HUES6 (cell line): ENCODE measurements around the gene FMO2.
A peak's percentile ranks its signal among the peaks of the same experiment; 100 is the strongest.

Experiments used
- H3K27ac ChIP-seq: 2 replicates; pipeline ENCODE4 v1.7.0; 2013; ENCODE audit warnings: low read depth, mild to moderate bottlenecking, low read length, inconsistent platforms
- H3K27me3 ChIP-seq: 2 replicates; pipeline ENCODE4 v1.6.1; 2013; ENCODE audit warnings: low read length; ENCODE audit not compliant: control insufficient read depth, insufficient read depth
- H3K36me3 ChIP-seq: 2 replicates; pipeline ENCODE4 v1.6.1; 2013; ENCODE audit warnings: low read length; ENCODE audit not compliant: control insufficient read depth, insufficient read depth
- H3K4me1 ChIP-seq: 2 replicates; pipeline ENCODE4 v1.6.1; 2013; ENCODE audit warnings: low read length; ENCODE audit not compliant: control insufficient read depth, insufficient read depth
- H3K4me3 ChIP-seq: 2 replicates; pipeline ENCODE4 v1.5.1; 2013; ENCODE audit warnings: low read depth, low read length
- H3K9ac ChIP-seq: one replicate; pipeline ENCODE4 v1.6.1; 2013; ENCODE audit warnings: mild to moderate bottlenecking, low read length
- H3K9me3 ChIP-seq: 2 replicates; pipeline ENCODE4 v1.6.1; 2013; ENCODE audit warnings: low read depth, low read length; ENCODE audit not compliant: control insufficient read depth, insufficient read depth

FMO2 gene

DNA sequence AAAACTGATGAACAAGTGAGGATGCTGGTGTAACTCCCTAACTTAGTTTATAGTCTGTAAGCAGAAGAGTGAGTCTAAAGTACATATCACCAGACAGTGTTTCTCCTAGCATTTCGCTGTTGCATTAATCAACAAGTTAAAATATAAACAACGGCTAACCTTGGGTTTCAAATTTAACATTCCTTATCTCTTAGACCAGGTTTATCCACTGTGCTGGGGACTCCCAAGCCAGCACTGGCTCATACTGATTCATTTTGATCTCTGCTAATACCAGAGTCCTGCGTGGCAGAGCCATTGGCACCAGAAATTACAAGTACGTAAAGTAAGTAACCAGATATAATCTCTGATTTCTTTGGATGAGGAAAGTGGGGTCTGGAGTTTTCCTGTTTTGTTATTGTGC is 63.2 kb downstream of the FMO2 start, which contains the start of gene FMO1:
Gene FMO1, plus strand, starts transcription at position 193 of the 400 bp plus-strand sequence. CDS start 9,594 bp downstream, outside the sequence.
- H3K27me3 ChIP-seq = peaks cover 16% of the 10 kb centered on the region
- H3K36me3 ChIP-seq = no peaks in the 10 kb centered on the region
- peaks cover 12% of the 10 kb centered on the region for H3K4me1 ChIP-seq
- no peak within 1 kb of the TSS for H3K9ac ChIP-seq
- no peaks in the 10 kb centered on the region for H3K9me3 ChIP-seq
- H3K4me3 ChIP-seq = no peak within 1 kb of the TSS
- no peak within 1 kb of the TSS for H3K27ac ChIP-seq

DNA sequence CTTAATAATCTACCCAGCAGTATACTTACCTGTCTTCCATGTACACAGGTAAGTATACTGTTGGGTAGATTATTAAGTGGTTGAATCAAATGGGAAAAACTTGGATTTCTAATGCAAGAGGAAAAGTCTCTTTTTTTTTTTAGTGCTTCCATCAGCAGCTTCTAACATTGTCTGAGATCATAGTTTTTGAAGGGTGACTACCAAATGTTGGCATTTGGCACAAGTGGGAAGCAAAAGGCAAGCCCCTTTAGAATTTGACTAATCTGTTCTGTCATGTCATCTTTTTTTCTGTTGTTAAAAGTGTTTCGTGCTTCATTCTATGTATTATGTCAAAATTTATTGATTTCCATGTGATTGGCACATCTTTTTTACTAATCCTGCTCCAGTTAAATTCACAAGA is 63.7 kb downstream of the FMO2 start:
- Histone ChIP-seq H3K4me3 (no peak overlapping the region), H3K36me3 (no peaks in the 10 kb centered on the region), H3K9me3 (no peaks in the 10 kb centered on the region), H3K4me1 (peaks cover 12% of the 10 kb centered on the region), H3K9ac (no peak overlapping the region), H3K27me3 (peaks cover 16% of the 10 kb centered on the region), H3K27ac (no peak overlapping the region)

DNA sequence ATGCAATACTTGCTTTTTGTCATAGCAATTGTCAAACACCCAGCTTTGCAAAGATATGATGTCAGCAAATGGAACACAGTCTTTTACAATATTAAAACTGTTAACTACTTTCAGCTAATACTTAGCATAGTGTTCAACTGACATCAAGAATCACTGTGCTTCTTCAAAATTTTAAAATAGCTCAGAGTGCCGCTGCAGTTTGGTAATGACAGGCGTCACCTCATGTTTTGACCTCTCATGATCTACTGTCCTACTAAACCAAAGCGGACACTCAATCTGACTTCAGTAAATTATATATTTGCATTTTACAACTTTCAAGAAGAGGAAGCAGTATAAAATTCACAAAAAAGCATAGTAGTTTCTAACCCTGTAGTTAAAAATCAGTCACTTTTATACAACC is 65.2 kb downstream of the FMO2 start:
- Histone ChIP-seq H3K36me3 (no peaks in the 10 kb centered on the region), H3K9ac (no peak overlapping the region), H3K27me3 (peaks cover 16% of the 10 kb centered on the region), H3K4me3 (no peak overlapping the region), H3K9me3 (no peaks in the 10 kb centered on the region), H3K27ac (no peak overlapping the region), H3K4me1 (peaks cover 12% of the 10 kb centered on the region)

DNA sequence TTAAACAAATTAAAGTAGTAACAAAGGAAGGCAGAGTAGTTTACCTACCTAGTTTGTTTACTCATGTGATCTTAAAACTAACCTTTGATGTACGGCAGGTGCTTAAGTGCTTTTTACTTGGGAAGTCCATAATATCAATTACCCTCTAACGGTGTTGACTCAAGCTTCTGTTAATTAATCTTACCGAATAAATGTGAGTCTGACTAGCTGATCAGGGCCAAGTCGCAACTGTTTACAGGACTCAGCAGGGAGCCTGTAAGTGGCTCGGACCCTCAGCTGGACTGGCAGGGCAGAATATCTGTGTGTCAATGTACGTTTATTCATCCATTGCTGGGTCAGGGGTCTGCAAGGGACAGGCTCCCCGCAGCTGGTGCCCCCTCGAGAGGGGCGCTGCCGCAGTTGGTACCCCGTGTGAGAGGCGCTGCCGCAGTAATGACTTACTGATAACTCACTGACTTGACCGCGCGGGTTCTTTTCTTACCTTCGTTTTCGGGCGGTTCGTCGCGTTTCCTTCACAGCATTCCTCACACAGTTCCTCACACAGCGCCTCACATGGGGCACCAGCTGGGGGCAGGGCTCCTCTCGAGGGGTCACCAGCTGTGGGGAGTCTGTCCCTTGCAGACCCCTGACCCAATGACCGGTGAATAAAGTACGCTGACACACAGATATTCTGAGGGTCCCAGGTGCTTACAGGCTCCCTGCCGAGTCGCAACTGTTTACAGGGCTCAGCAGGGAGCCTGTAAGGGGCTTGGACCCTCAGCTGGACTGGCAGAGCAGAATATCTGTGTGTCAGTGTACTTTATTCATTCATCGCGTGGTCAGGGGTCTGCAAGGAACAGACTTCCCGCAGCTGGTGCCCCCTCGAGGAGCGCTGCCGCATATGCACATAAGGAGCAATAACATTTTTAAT is 66.2 kb downstream of the FMO2 start:
- Histone ChIP-seq H3K27me3 (peaks cover 16% of the 10 kb centered on the region), H3K36me3 (no peaks in the 10 kb centered on the region), H3K27ac (no peak overlapping the region), H3K9me3 (no peaks in the 10 kb centered on the region), H3K4me3 (peak overlapping the region; percentile 69), H3K9ac (peak overlapping the region; percentile 7), H3K4me1 (peaks cover 12% of the 10 kb centered on the region)

DNA sequence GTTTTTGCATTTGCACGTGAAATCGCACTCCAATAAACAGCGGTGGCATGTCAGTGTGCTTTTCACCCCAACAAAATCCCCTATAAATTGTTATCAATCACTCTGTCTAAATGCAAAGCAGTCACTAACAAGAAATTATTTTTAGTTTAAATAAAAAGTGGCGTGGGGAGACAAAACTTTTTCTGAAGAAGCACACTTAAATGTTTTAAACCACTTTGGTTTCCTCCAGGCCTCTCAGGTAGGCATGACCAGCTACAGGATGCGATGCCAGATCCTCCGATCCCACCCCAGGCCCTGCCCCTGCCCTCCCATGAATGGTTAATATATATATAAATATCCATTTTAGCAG is 66.8 kb downstream of the FMO2 start:
- Histone ChIP-seq H3K4me3 (peak overlapping the region; percentile 69), H3K27me3 (peaks cover 16% of the 10 kb centered on the region), H3K4me1 (peaks cover 12% of the 10 kb centered on the region), H3K9me3 (no peaks in the 10 kb centered on the region), H3K9ac (no peak overlapping the region), H3K36me3 (no peaks in the 10 kb centered on the region), H3K27ac (no peak overlapping the region)

DNA sequence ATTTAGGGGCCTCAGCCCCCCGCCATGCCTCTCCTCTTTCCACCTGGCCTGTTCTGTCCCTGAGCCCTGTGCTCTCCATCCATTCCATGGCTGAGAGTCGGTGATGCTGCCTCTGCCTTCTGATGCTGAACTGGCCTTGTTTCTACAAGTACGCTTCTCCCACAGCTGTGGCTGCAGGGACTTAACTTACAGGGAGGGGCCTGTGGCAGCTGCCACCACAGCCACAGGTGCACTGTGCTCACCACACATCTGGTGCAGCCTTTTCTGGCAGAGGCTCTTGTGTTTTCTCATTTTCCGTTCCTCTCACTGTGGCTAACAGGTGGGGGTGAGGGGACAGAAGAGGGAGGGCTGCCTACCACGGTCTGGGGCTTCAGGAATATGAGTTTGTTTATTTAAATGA is 67.4 kb downstream of the FMO2 start:
- Histone ChIP-seq H3K9ac (no peak overlapping the region), H3K27me3 (peaks cover 16% of the 10 kb centered on the region), H3K4me1 (peaks cover 12% of the 10 kb centered on the region), H3K27ac (no peak overlapping the region), H3K4me3 (no peak overlapping the region), H3K9me3 (no peaks in the 10 kb centered on the region), H3K36me3 (no peaks in the 10 kb centered on the region)

DNA sequence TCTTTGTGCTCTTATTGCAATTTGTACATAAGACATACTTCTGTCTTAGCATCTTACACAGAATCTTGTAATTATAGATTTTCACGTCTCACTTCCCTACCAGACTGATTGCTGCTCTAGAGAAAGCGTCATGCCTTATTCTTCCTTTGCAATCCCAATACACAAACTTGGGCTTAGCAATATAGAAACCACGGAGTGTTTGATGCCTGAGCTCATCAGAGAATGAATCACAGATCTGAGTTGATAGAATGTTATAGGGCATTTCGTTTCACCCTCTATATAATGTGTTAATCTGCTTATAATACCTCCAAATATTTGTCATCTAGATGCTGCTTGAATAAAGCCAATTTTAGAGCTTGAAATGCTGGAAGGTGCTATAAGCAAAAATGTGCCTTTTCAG is 69.8 kb downstream of the FMO2 start:
- H3K27me3 ChIP-seq = peaks cover 11% of the 10 kb centered on the region
- H3K36me3 ChIP-seq = no peaks in the 10 kb centered on the region
- no peaks in the 10 kb centered on the region for H3K9me3 ChIP-seq
- no peak overlapping the region for H3K4me3 ChIP-seq
- H3K9ac ChIP-seq = no peak overlapping the region
- no peak overlapping the region for H3K27ac ChIP-seq
- peaks cover 27% of the 10 kb centered on the region for H3K4me1 ChIP-seq

DNA sequence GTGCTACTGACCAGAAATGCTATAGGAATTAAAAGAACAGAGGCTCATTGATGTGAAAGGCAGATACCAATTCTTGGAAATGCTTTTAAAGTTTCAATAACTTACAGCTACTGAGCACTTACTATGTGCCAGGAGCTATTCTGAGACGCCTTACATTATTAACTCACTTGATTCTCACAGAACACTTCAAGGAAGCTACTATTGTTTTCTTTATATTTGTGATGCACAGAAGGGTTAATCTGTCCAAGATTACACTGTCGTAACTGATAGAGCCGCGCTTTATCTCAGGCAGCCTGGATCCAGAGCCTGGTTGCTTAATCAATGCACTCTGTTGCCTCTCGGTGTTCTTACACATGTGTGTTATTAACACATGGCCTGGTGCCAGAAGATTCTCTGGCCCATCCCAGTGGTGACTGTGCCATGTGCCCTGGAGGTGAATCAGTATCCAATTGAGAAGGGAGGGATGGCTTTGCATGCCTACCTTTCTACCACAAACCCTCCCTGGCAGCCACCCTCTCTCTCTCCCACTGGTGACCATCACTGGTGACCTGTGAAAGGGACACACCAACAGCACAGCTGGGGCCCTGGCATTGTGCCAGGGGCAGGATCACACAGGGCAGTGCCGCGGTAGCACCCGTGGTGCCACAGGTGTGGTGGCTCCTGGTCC is 72.0 kb downstream of the FMO2 start:
- H3K4me3 ChIP-seq = no peak overlapping the region
- no peak overlapping the region for H3K9ac ChIP-seq
- H3K27me3 ChIP-seq = peaks cover 5% of the 10 kb centered on the region
- H3K36me3 ChIP-seq = no peaks in the 10 kb centered on the region
- H3K9me3 ChIP-seq = no peaks in the 10 kb centered on the region
- peaks cover 22% of the 10 kb centered on the region for H3K4me1 ChIP-seq
- no peak overlapping the region for H3K27ac ChIP-seq

DNA sequence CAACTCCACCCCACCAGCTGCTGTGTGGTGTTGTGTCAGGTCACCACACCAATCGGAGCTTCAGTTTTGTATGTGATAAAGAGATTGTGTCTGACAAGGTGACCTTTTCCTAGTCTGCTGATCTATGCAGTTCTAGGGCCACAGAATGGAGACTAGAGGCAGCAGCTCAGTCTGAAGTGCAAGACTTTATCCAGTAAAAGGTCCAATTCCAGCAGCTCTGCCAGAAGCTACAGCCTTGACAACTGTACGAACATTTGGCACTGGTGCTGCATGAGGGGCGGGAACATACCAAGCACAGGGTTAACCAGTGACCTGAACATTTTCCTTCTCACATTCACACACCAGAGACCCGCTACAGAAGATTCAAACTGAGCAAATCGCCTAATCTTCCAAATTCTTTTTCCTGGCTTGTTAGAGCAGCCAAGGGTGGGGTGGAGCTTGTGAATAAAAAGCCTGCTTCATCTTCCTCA is 72.5 kb downstream of the FMO2 start:
- Histone ChIP-seq H3K9ac (no peak overlapping the region), H3K36me3 (no peaks in the 10 kb centered on the region), H3K27me3 (no peaks in the 10 kb centered on the region), H3K9me3 (no peaks in the 10 kb centered on the region), H3K27ac (no peak overlapping the region), H3K4me1 (peaks cover 18% of the 10 kb centered on the region), H3K4me3 (no peak overlapping the region)

DNA sequence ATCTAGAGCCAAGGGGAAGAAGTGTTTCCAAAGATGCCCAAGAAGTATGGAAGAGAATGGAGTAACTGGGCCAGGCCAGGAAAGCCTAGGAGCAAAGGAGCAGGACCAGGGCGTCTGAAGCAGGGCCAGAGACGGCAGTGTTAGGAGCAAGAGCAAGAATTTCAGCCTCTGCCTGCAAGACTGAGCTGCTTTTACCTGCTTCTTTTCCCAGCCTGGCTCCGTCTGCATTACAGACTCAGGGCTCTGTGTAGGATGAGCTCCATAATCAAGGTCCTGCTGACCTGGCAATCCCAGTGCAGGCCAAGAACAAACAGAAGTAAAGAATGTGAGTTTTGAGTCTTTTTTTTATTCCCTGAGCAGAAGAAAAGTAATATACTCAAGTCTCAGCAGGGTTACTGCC is 73.3 kb downstream of the FMO2 start:
- no peak overlapping the region for H3K9ac ChIP-seq
- peaks cover 18% of the 10 kb centered on the region for H3K4me1 ChIP-seq

DNA sequence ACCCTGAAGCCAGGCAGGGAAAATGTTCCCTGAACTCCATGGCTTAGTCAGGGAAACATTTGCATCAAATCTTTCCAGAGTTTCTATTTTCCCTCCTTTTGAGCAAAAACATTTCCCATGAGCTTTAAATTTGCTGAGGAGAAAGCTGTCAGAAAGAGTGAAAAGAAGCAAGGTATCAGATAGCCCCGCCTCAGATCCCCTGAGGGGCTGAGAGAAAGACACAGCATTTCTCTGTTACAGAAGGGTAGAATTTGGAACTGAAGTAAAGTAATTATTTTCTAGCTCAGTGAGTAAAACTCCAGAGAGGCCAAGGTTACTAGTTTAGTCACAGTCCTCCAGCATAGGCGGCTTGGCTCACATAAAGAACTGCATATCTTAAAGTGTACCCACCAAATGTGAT is 73.8 kb downstream of the FMO2 start:
- Histone ChIP-seq H3K9me3 (no peaks in the 10 kb centered on the region), H3K9ac (no peak overlapping the region), H3K4me3 (no peak overlapping the region), H3K36me3 (no peaks in the 10 kb centered on the region), H3K27me3 (no peaks in the 10 kb centered on the region), H3K27ac (no peak overlapping the region), H3K4me1 (peaks cover 18% of the 10 kb centered on the region)

More for the DNA sequence above, 73.3 kb downstream of the FMO2 start:
- H3K36me3 ChIP-seq = no peaks in the 10 kb centered on the region
- no peaks in the 10 kb centered on the region for H3K9me3 ChIP-seq
- H3K27me3 ChIP-seq = no peaks in the 10 kb centered on the region
- H3K27ac ChIP-seq = no peak overlapping the region
- H3K4me3 ChIP-seq = no peak overlapping the region
